HG03060 (cell line): ENCODE results near the gene GTSF1L.
A peak's percentile ranks its signal among the peaks of the same experiment; 100 is the strongest.

Source experiments
- ATAC-seq: cut with Tn5 transposase; IDR thresholded peaks from one replicate; pipeline ENCODE4 v1.9.1; 2021; ENCODE audit warnings: low read depth, moderate number of reproducible peaks; ENCODE audit not compliant: unreplicated experiment

GTSF1L gene

GRCh38 chr20:43717616-43717995 lies 9.2 kb downstream of the GTSF1L start:
- ATAC-seq: no peak

GRCh38 chr20:43716757-43717615 lies 9.8 kb downstream of the GTSF1L start:
- ATAC-seq: no peak

- no peak for ATAC-seq
These were observed 10.7 kb downstream of the GTSF1L start for GRCh38 chr20:43716123-43716522.

DNA sequence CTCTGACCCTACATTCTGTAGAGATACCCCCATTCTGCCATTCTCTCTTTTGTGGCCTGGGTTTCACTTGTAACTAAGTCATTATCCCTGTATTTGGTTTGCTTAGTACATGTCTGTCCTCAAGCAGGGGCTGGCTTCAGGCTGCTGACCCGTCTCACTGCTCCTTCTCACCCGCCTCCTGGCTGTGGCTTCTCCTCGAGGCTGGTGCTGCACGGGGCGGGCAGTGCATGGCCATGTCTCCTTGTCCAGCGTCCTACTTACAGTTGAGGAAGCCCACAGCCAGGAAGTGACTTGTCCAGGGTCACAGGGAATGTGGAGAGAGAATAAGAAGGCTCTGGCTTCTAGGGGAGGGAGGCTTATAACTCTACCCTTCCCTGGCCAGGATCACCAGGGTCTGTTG lies 11.3 kb downstream of the GTSF1L start:
- no peak for ATAC-seq

- no peak for ATAC-seq
These were observed 11.8 kb downstream of the GTSF1L start for GRCh38 chr20:43715044-43715443.

- ATAC-seq: no peak
These were observed 15.6 kb downstream of the GTSF1L start for GRCh38 chr20:43711098-43711654.

DNA sequence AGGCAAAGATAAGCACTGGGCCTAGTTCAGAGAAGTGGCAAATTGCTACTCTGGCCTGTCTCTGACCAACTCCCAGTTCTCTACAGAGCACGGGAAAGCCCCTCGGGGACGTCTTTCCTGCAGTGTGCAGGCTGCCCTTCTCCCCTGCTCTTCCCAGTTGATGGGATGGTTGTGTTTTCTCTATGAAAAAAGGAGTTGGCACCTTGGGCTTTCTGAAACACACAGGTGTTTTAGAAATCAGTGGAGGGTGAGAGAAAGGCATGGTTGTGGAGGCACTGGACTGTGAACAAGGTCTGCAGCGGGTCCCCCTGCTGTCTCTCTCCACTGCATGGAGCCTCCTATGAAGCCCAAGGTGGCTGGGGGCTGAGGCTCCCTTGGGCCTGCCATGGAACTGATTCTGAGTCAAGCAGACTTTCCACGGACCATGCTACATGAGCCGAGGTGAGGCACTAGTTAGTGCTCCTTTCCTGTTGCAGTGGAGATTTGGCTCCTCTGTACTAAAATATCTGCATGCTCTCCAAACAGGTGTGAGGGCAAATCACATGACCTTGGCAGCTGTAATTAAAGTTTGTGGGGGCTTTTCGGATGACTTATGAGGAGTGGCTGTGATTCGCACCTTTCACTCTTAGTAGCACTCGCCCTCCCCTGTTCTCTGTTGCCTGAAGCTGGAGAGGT lies 16.3 kb downstream of the GTSF1L start:
- no peak for ATAC-seq

DNA sequence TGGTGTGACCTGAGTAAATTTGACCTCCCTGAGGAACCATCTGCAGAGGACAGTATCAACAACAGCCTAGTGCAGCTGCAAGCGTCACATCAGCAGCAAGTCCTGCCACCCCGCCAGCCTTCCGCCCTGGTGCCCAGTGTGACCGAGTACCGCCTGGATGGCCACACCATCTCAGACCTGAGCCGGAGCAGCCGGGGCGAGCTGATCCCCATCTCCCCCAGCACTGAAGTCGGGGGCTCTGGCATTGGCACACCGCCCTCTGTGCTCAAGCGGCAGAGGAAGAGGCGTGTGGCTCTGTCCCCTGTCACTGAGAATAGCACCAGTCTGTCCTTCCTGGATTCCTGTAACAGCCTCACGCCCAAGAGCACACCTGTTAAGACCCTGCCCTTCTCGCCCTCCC lies 24.3 kb downstream of the GTSF1L start:
- no peak for ATAC-seq

GRCh38 chr20:43700627-43701026 lies 26.2 kb downstream of the GTSF1L start:
- no peak for ATAC-seq

DNA sequence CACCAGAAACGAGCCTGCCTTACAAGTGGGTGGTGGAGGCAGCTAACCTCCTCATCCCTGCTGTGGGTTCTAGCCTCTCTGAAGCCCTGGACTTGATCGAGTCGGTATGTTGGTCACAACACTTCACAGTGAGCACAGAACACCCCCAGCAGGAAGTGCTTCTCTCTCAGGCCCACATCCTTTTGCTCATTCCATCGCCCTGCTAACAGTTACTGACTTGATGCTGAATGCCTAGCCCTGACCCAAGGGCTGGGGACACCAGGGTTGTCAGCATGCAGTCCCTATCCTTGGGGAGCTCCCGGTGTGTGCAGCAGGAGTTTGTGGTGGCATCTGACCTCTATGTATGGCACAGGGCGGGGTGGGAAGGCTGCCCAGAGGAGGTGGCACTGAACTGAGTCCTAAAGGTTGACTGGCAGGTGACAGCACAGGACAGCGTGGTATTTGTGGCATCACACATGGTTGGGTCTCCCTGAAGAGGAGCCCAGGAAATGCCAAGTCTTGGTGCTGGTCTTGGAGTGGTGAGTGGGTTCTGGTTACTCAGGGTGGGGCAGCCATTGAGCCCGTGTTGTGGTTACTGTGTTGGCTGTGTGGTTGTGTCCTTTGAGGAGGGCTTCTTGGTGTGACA lies 26.7 kb downstream of the GTSF1L start:
- no peak for ATAC-seq

DNA sequence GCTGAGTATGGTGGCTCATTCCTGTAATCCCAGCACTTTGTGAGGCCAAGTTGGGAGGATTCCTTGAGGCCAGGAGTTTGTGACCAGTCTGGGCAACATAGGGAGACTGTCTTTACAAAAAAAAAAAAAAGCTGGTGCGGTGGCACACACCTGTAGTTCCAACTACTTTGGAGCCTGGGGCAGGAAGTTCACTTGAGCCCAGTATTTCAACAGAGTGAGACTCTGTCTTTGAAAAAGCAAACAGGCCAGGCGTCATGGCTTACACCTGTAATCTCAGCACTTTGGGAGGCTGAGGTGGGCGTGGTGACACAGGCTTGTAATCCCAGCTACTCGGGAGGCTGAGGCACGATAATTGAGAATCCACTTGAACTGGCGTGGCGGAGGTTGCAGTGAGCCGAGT lies 31.2 kb downstream of the GTSF1L start:
- no peak for ATAC-seq

DNA sequence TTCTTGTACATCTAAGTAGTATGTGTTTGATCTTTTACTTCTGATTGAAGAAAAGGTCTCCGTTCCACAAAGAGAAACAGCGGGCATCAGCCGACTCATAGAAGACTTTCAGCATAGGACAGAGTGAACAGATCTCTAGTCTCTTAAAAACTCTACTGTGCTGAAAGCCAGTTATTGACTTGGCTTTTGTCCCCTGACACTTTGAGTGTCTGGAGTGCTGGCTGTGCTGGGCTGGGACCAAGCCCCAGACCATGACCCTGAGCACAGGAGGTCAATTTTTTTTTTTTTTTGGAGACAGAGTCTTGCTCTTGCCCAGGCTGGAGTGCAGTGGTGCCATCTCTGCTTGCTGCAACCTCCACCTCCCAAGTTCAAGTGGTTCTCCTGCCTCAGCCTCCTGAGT lies 32.0 kb downstream of the GTSF1L start:
- ATAC-seq: no peak

DNA sequence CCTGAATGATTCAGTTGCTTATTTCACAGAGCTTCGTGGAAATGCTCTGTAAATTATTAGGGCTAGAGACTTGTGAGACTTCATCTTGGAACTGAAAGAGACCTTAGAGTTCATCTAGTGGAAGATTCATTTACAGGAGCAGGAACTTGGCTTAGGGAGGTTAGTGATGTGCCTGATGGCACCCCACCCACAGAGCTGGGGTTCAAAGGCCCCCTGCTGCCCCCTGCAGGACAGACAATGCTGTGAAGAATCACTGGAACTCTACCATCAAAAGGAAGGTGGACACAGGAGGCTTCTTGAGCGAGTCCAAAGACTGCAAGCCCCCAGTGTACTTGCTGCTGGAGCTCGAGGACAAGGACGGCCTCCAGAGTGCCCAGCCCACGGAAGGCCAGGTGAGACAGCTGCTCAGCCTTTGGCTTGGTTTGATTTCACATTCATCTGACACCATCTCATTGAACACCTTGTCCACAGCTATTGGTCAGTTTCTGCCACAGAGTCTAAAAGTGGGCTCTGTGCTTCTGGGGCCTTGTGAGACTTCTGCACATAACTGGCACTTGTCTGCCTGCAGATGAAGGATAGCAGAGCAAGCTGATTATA lies 34.8 kb downstream of the GTSF1L start:
- ATAC-seq: no peak

GRCh38 chr20:43690943-43691598 lies 35.7 kb downstream of the GTSF1L start:
- ATAC-seq: no peak

GRCh38 chr20:43689165-43689564 lies 37.6 kb downstream of the GTSF1L start:
- ATAC-seq: no peak

- no peak for ATAC-seq
These were observed 40.0 kb downstream of the GTSF1L start for GRCh38 chr20:43686820-43687219.

DNA sequence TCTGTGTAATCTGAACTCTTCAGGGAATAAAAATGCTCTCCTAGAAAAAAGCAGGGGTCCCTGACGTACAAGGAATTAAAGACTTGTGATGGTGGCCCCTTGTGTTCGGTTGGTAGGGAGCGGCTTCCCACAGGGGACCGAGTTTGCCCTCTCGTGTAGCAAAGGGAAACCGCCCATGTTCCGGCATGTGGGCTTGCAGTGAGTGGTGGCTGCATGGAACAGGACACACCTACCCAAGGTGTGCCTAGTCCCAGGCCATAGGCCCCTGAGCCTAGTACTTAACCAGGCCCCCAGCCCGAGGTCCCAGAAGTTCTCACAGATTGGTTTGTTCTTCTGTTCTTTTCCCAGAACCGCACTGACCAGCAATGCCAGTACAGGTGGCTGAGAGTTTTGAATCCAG lies 44.4 kb downstream of the GTSF1L start:
- no peak for ATAC-seq

DNA sequence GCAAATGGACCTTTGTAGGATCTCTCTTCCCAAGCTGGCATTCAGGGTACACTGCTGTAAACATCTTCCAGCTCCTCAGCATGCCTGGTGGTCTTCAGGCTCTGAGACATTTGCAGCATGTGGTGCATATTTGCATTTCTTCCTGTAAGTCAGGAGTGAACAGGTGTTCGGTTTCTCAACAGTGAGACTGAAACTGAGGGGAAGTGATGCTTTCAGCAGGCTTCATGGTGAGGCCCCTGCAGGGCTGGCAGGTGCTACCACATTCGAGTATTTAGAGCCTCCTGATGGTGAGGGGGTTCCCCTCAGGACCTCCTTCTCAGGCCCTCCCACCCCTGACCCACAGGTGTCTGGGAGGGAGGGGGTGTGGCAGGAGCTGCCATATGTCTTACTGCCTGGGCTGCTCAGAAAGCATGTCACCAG lies 44.8 kb downstream of the GTSF1L start:
- ATAC-seq: peak; percentile 95

GRCh38 chr20:43681468-43681942 lies 45.3 kb downstream of the GTSF1L start:
- ATAC-seq: no peak

GRCh38 chr20:43680981-43681380 lies 45.8 kb downstream of the GTSF1L start:
- ATAC-seq: no peak
